Measurements from ENCODE around the gene TRPV3. TPM values are rescaled to one million over a fixed set of nuclear protein-coding genes. Genes with fewer than 3 reads are reported as not detected.
"Not testable (repeated sequence)": the region's sequence is repeated elsewhere in the genome, so short reads cannot be mapped to it uniquely, and the experiment has no call there.

Gene TRPV3
- polyA plus RNA-seq, 1 donor (not counting 4 experiments of a cell fraction or from before 2014, with no cell fraction given): 9.4 TPM

DNA sequence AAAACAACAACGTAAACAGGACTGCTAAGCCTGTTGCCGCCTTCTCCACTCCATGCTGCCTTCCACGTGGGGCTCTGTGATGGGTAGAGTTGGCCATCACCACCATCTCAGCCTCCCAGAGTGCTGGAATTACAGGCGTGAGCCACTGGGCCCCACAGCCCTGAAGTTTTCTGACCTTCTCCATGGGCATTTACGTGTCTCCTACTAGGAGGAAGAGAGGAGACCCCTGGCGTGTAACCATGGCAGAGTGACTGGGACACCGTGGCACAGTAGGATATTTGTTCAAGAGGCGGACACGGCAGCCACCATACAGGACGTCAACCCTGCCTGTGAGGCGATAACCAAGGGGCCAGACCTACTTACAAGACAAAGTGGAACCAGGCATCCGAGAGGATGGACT, 31.1 kb downstream of the TRPV3 start:
- H2AFZ ChIP-seq (ENCODE audit: control insufficient read depth, low read length): no peak overlapping the region

DNA sequence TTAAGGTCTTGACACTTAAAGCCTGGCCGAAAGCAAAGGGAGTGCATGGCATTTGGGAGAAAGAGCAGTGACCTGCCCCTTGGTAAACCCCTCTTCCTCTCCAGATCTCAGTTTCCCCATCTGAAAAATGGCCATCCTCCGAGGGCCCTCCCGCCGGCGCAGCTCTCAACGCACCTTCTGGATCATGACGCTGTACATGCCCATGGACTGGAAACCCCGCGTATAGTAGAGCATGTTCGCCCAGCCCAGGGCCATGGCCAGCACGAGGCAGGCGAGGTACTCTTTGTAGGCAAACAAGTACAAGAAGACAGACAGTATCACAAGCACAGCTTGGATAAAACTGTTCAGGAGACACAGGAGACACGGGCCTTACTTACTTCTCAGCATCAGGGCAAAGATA, 33.6 kb downstream of the TRPV3 start:
- Histone ChIP-seq H2AFZ (ENCODE audit: control insufficient read depth, low read length) (no peak overlapping the region), H3K9ac (ENCODE audit: control insufficient read depth, extremely low read depth, insufficient read depth, low read length) (no peak overlapping the region), H3K27ac (ENCODE audit: control insufficient read depth, insufficient read depth, low read length) (no peak overlapping the region), H3K4me2 (ENCODE audit: control insufficient read depth, extremely low read depth, insufficient read depth, low read depth, low read length) (no peak overlapping the region), H3K79me2 (ENCODE audit: control insufficient read depth, insufficient read depth, low read length) (no peaks in the 10 kb centered on the region), H3K4me3 (ENCODE audit: control insufficient read depth in 2 of 3, extremely low read depth in 1 of 3, insufficient read depth in 2 of 3, low read depth in 1 of 3, low read length in 3 of 3) (no peak overlapping the region), H3K9me3 (ENCODE audit: control insufficient read depth, low read depth, low read length) (no peaks in the 10 kb centered on the region), H3K36me3 (ENCODE audit: control insufficient read depth in 2 of 2, extremely low read depth in 1 of 2, insufficient read depth in 2 of 2, low read length in 2 of 2) (peaks cover 11 to 30% of the 10 kb centered on the region in 2 experiments), H3K27me3 (ENCODE audit: control insufficient read depth, extremely low read depth, insufficient read depth, low read length) (no peaks in the 10 kb centered on the region), H4K20me1 (ENCODE audit: control insufficient read depth, extremely low read depth, insufficient read depth, low read length) (no peaks in the 10 kb centered on the region), H3K9me1 (ENCODE audit: control insufficient read depth, extremely low read depth, insufficient read depth, low read length) (no peaks in the 10 kb centered on the region), H3K4me1 (ENCODE audit: control insufficient read depth, extremely low read depth, insufficient read depth, low read length) (no peaks in the 10 kb centered on the region)
- dilution Hi-C loops (cut with MboI; ENCODE audit: extremely low pct_ligation_motif_present, low sequenced_read_pairs): no loop called here
- FAIRE-seq: no peak
- DNase-seq (ENCODE audit: low read depth, low spot score): no peak
- TF ChIP-seq EZH2 (IDR thresholded peaks at IDR 0.05; ENCODE audit: low read length): no peak
- TF ChIP-seq, protein P1, sequence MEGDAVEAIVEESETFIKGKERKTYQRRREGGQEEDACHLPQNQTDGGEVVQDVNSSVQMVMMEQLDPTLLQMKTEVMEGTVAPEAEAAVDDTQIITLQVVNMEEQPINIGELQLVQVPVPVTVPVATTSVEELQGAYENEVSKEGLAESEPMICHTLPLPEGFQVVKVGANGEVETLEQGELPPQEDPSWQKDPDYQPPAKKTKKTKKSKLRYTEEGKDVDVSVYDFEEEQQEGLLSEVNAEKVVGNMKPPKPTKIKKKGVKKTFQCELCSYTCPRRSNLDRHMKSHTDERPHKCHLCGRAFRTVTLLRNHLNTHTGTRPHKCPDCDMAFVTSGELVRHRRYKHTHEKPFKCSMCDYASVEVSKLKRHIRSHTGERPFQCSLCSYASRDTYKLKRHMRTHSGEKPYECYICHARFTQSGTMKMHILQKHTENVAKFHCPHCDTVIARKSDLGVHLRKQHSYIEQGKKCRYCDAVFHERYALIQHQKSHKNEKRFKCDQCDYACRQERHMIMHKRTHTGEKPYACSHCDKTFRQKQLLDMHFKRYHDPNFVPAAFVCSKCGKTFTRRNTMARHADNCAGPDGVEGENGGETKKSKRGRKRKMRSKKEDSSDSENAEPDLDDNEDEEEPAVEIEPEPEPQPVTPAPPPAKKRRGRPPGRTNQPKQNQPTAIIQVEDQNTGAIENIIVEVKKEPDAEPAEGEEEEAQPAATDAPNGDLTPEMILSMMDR (optimal IDR thresholded peaks at IDR 0.05 in 1 of 3, IDR thresholded peaks at IDR 0.05 in 1 of 3, conservative IDR thresholded peaks at IDR 0.05 in 1 of 3; ENCODE audit: extremely low read depth in 1 of 3, insufficient read depth in 2 of 3, low read length in 3 of 3): no peak

More for the DNA sequence above, 31.1 kb downstream of the TRPV3 start:
- dilution Hi-C loops (cut with MboI; ENCODE audit: extremely low pct_ligation_motif_present, low sequenced_read_pairs): no loop called here
- H3K4me2 ChIP-seq (ENCODE audit: control insufficient read depth, extremely low read depth, insufficient read depth, low read depth, low read length): no peak overlapping the region
- H3K79me2 ChIP-seq (ENCODE audit: control insufficient read depth, insufficient read depth, low read length): no peaks in the 10 kb centered on the region
- no peak overlapping the region for H3K27ac ChIP-seq (ENCODE audit: control insufficient read depth, insufficient read depth, low read length)
- TF ChIP-seq EZH2 (IDR thresholded peaks at IDR 0.05; ENCODE audit: low read length): no peak
- TF ChIP-seq, protein P1 (optimal IDR thresholded peaks at IDR 0.05 in 1 of 3, IDR thresholded peaks at IDR 0.05 in 1 of 3, conservative IDR thresholded peaks at IDR 0.05 in 1 of 3; ENCODE audit: extremely low read depth in 1 of 3, insufficient read depth in 2 of 3, low read length in 3 of 3): no peak
- no peaks in the 10 kb centered on the region for H3K4me1 ChIP-seq (ENCODE audit: control insufficient read depth, extremely low read depth, insufficient read depth, low read length)
- no peaks in the 10 kb centered on the region for H3K9me1 ChIP-seq (ENCODE audit: control insufficient read depth, extremely low read depth, insufficient read depth, low read length)
- no peaks in the 10 kb centered on the region for H3K27me3 ChIP-seq (ENCODE audit: control insufficient read depth, extremely low read depth, insufficient read depth, low read length)
- FAIRE-seq (no peak), DNase-seq (ENCODE audit: low read depth, low spot score) (no peak)
- H3K9ac ChIP-seq (ENCODE audit: control insufficient read depth, extremely low read depth, insufficient read depth, low read length): no peak overlapping the region
- H3K36me3 ChIP-seq (ENCODE audit: control insufficient read depth in 2 of 2, extremely low read depth in 1 of 2, insufficient read depth in 2 of 2, low read length in 2 of 2): peaks cover 15 to 31% of the 10 kb centered on the region in 2 experiments
- no peaks in the 10 kb centered on the region for H4K20me1 ChIP-seq (ENCODE audit: control insufficient read depth, extremely low read depth, insufficient read depth, low read length)
- H3K9me3 ChIP-seq (ENCODE audit: control insufficient read depth, low read depth, low read length): no peaks in the 10 kb centered on the region
- H3K4me3 ChIP-seq (ENCODE audit: control insufficient read depth in 2 of 3, extremely low read depth in 1 of 3, insufficient read depth in 2 of 3, low read depth in 1 of 3, low read length in 3 of 3): no peak overlapping the region

DNA sequence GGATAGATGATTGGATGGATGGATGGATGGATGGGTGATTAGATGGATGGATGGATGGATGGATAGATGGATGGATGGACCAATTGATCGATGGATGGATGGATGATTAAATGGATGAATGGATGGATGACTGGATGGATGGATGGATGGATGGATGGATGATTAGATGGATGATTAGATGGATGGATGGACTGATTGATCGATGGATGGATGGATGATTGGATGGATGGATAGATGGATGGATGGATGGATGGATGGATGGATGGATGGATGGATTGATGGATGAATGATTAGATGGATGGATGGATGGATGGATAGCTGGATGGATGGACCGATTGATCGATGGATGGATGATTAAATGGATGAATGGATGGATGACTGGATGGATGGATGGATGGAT, 38.1 kb downstream of the TRPV3 start:
- H3K36me3 ChIP-seq (ENCODE audit: control insufficient read depth in 2 of 2, extremely low read depth in 1 of 2, insufficient read depth in 2 of 2, low read length in 2 of 2): peaks cover 9 to 26% of the 10 kb centered on the region in 2 experiments
- H3K27me3 ChIP-seq (ENCODE audit: control insufficient read depth, extremely low read depth, insufficient read depth, low read length); H3K4me1 ChIP-seq (ENCODE audit: control insufficient read depth, extremely low read depth, insufficient read depth, low read length); H3K9me3 ChIP-seq (ENCODE audit: control insufficient read depth, low read depth, low read length); H4K20me1 ChIP-seq (ENCODE audit: control insufficient read depth, extremely low read depth, insufficient read depth, low read length); H3K9ac ChIP-seq (ENCODE audit: control insufficient read depth, extremely low read depth, insufficient read depth, low read length); FAIRE-seq; DNase-seq (ENCODE audit: low read depth, low spot score); H3K79me2 ChIP-seq (ENCODE audit: control insufficient read depth, insufficient read depth, low read length); H3K4me2 ChIP-seq (ENCODE audit: control insufficient read depth, extremely low read depth, insufficient read depth, low read depth, low read length); H3K9me1 ChIP-seq (ENCODE audit: control insufficient read depth, extremely low read depth, insufficient read depth, low read length); dilution Hi-C loops (cut with MboI; ENCODE audit: extremely low pct_ligation_motif_present, low sequenced_read_pairs); H3K4me3 ChIP-seq (ENCODE audit: control insufficient read depth in 2 of 3, extremely low read depth in 1 of 3, insufficient read depth in 2 of 3, low read depth in 1 of 3, low read length in 3 of 3); H2AFZ ChIP-seq (ENCODE audit: control insufficient read depth, low read length); H3K27ac ChIP-seq (ENCODE audit: control insufficient read depth, insufficient read depth, low read length): not testable (repeated sequence)

All from keratinocyte (primary cell).